GM12872 (cell line): ENCODE results near the gene BAAT.

Experiments used
- CTCF ChIP-seq: IDR thresholded peaks from 3 replicates; pipeline ENCODE4 v1.5.1; 2011; ENCODE audit warnings: low read depth, mild to moderate bottlenecking, low read length, moderate library complexity; ENCODE audit not compliant: insufficient read depth

BAAT gene

GRCh38 chr9:101369884-101370531, 14.8 kb downstream of the BAAT start:
- no peak for TF ChIP-seq CTCF

GRCh38 chr9:101369286-101369685, 15.5 kb downstream of the BAAT start:
- no peak for TF ChIP-seq CTCF

- TF ChIP-seq CTCF: no peak
These were observed 17.5 kb downstream of the BAAT start for GRCh38 chr9:101367323-101367722.

- no peak for TF ChIP-seq CTCF
These were observed 18.6 kb downstream of the BAAT start for GRCh38 chr9:101366038-101366756.

GRCh38 chr9:101365181-101365580, 19.6 kb downstream of the BAAT start:
- no peak for TF ChIP-seq CTCF

- no peak for TF ChIP-seq CTCF
These were observed 22.4 kb downstream of the BAAT start for GRCh38 chr9:101362450-101362849.

- no peak for TF ChIP-seq CTCF
These were observed 24.2 kb downstream of the BAAT start for GRCh38 chr9:101360647-101361046.
